ENCODE data around the gene RAD51AP1.

DNA sequence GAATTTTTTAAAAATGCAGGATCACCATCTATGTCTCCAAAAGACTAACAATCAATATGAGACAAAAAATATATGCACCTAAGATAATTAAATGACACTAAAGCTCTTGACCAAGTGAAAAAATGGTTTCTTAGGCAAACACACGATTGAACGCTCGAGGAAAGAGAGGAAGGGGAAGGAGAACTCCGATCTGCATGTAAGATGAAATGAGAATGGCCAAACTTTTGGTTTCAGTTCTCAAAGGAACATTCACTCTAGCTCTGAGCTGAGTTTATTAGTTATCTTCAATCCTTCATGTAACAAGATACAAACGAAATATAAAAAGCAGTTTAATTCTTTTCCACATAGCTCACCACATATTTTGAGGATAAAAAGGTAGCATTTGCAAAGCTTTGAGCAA is 26.1 kb downstream of the RAD51AP1 start:
- no peak for TF ChIP-seq CTCF (IDR thresholded peaks at IDR 0.05)
- no peak for TF ChIP-seq ZFX (IDR thresholded peaks at IDR 0.05; ENCODE audit: borderline replicate concordance)
